Kasumi-1 (cell line): Measurements from ENCODE around the gene RNF17.
A peak's percentile ranks its signal among the peaks of the same experiment; 100 is the strongest.

Source experiments
- DNase-seq, 2 experiments: peaks; one replicate each; lab custom pipeline; 2025; lab: John Stamatoyannopoulos, UW

The RNF17 gene

GRCh38 chr13:24896061-24896460 lies 132.1 kb downstream of the RNF17 start:
- DNase-seq: no peak

- DNase-seq: no peak
Measured at GRCh38 chr13:24897293-24897692, 133.3 kb downstream of the RNF17 start.

DNA sequence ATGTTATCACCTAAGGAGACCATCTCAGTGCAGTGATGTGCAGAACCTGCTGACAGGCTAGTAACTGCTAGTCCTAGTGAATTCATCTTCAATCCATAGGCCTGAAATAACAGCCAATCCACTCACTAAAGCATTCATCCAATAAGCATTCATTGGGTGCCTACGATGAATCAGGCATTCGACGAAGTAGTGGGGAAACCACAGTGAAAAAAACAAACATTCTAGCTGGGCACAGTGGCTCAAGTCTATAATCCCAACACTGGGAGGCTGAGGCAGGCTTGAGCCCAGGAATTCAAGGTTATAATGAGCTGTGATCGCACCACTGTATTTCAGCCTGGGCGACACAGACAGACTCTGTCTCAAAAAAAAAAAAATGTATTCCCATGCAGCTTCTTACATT lies 135.6 kb downstream of the RNF17 start:
- no peak for DNase-seq

DNA sequence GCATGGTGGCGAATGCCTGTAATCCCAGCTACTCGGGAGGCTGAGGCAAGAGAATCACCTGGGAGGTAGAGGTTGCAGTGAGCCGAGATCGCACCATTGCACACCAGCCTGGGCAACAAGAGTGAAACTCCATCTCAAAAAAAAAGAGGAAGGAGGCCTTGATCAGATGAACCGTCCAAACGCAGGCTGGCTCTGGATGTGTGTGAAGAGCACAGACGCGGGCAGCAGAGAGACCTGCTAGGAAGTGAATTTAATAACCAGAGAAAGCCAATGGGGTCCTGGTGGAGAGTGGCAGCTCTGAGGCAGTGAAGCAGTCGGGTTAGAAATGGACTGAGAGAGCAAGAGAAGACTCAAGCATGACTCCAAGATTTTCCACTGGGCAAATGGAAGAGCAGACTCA lies 136.5 kb downstream of the RNF17 start:
- DNase-seq: no peak

GRCh38 chr13:24905242-24905641 lies 141.3 kb downstream of the RNF17 start:
- DNase-seq: no peak

DNA sequence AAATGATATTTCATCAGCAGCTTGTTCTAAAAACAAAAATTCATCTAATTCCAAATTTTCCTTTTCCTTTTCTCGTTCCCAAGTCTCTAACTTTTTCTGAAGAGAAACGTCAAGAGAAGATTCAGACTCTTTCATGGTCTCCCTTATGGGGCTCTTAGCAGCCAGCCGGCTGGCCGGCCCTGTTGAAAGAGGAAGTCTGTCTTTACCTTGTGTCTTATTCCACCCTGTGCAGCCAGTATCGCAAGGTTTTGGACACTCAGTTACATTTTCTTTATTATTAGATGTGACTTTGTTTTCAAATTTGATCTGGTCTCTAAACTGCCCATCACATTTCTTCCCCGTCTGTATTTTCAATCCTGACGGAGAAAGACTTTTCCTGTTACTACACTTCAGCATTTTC lies 142.3 kb downstream of the RNF17 start:
- no peak for DNase-seq

- DNase-seq: no peak
Measured at GRCh38 chr13:24910502-24911132, 146.6 kb downstream of the RNF17 start.

DNA sequence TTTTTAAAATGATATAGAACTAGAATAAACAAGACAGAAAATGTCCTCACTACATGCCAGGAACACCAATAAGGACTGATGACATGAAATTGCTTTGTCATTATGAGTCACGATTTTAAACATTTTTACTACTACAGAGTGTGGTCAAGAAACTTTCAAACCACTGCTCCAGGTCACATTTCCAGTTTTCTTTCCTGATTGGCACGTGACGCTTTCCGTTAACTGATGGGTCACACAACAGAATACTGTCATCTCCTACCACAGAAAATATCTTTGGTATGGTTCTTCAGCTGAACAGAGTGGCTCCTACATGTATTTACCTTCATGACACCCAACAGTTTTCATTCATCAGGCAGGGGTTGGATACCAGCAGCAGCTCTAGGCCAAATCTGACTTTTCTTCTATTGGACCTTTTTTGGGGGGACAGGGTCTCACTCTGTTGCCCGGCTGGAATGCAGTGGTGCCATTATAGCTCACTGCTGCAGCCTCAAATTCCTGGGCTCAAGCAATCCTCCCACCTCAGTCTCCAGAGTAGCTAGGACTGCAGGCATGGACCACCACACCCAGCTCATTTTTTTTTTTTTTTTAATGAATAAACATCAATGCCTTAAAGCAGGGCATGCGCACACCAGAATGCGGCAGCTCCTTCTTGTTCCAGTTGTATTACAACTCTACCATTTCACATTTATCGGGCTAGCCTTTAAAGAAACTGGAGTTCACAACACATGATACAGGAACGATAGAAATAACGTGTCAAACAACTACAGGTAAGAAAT lies 147.4 kb downstream of the RNF17 start:
- no peak for DNase-seq

DNA sequence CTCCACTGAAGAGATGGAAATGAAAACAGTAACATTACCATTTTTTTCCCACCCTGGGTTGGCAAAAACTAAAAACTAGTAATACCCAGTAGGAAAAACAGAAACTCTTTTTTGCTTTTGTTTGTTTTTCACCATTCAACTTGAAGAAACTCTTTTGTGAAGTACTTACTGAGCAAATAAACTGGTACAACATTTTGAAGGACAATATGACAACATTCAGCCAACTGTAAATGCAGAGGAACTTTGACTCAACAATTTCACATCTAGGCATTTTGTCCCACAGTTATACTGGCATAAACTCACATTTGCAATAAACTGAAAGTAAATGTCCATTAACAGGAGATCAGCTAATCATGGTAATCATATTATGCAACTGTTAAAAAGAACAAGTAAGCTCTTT lies 152.5 kb downstream of the RNF17 start:
- DNase-seq: no peak

DNA sequence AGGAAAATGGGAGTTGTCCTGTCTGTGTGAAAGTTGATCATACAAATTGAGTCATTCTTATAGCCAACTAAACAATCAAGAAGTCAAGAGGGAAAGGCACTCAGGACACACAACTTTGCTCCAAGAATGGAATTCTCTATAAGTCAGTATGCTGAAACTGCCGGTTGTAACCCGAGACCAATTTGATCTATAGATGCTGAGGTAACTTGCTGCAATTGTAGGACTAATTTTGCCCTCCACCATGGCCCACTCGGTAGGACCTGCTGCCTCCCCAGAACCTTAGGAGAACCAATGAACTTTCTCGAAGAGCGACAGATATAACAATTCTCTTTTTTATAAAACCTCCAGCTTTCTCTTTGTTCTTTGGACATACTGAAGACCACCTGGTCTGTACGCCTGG lies 157.0 kb downstream of the RNF17 start:
- no peak for DNase-seq

DNA sequence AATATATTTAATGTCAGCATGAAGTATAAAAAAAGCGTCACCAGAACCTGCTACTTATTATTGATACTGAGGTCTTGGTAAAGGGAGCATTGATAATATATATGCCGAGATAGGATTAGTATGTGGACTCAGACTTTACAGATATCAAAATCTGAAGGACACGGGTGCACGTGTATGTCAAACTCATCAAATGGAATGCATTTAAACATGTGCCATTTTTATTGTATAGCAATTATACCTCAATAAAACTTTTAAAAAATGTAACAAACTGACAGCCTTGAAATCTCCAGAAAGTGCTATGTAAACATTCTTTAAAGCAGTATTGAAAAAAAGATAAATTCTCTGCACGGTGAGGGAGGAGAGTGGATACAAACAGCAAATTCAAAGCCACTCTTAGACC lies 157.9 kb downstream of the RNF17 start:
- DNase-seq: no peak

DNA sequence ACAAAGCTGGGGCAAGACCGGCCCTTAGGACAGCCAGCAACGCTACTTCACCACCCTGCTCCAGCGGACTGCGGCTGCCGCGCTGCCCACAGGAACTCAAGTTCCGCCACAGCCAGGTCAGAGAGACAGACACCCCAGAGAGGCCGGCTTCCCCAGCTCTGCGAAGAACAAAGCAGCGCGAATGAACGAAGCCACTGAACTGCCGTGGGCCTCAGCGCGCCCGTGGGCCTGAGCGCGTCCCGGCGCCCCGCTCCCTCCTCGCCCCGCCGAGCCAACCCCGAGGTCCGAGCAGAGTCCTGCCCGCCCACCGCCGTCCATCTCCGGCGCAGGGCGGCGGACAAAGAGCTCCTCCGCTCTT lies 158.4 kb downstream of the RNF17 start:
- no peak for DNase-seq

DNA sequence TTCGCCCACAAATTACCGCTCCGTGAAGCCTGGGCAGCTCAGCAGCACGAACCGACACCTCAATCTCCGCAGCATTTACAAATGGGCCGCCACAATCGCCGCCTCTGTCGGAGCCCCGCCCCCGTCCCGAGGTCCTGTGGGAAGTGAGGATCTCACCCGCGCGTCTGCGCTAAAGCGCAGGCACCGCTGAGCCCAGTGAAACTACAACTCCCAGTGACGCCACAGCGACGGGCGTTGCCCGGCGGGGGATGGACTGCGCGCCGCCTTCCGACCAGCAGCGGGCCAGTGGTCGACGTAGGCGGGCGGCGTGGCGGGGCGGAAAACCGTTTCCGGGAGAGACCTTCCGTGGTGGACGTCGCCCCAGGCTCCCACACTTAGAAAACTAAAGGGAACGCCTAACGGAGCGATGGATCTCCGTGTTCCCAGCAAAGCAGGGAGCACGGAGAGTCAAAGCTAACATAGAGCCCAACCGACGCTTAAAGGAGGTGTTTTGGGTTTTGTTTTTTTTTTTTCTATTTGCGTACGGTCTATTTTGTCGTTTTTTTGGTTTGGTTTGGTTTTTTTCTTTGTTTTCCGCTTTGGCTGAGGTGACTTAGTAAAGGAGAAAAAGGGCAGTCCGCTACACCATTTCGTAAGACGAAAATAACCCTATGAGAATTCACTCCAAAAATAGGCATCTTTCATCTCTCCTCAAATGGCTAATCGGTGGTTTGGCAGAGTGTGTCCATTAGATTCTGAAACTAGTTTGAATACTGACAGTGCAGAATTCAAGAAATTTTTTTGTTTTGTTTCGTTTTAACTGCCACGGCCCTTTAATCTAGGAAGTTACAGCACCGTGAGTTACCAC lies 159.0 kb downstream of the RNF17 start:
- DNase-seq: peak; percentile 66 to 84

- no peak for DNase-seq
Measured at GRCh38 chr13:24925318-24926231, 161.6 kb downstream of the RNF17 start.

DNA sequence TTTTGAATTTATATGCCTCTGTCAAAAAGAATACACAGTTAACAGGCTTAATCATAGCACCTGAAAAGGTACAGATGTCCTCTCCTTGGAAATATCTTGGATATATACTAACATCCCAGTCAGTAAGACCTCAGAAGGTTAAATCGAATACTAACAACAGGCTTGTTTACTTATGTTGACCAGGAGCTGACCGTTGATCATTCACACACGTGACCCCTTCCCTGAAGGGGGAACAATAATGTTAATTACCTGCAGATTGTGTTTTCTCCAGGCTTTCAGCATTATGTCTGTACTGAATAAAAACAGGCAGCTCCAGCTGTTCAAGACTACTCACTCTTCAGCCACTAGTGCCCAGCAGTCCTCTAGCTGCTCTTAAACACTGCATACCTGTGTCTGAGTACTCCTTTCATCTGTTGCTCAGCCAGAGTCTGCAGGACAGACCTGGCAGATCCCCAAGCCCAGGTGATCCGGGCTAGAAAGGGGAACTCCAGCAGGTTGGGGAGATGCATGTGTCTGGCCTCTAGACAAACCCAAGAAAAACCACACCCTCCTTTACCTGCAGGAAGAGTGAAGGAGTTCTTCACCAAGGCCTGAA lies 163.9 kb downstream of the RNF17 start:
- no peak for DNase-seq

DNA sequence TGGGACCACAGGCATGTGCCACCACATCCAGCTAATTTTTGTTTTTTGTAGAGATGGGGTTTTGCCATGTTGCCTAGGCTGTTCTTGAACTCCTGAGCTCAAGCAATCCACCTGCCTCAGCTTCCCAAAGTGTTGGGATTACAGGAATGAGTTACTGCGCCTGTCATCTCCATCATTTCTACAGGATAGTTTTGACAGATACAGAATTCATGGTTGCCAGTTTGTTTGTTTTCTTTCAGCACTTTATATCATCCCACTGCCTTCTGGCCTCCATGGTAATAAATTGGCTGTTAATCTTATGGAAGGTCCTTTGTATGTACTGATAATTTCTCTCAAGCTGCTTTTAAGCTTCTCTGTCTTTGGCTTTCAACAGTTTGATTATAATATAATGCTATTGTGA lies 165.2 kb downstream of the RNF17 start:
- no peak for DNase-seq
